WI38 (cell line): ENCODE data around the gene CSTF2T.

ENCODE experiments used
- H3K4me3 ChIP-seq: 2 replicates; pipeline ENCODE4 v1.5.1; 2011; ENCODE audit warnings: low read depth, mild to moderate bottlenecking, control low read depth, low read length
- CTCF ChIP-seq: IDR thresholded peaks from 2 replicates; pipeline ENCODE4 v1.5.1; 2012; ENCODE audit warnings: low read depth, mild to moderate bottlenecking, control low read depth, low read length

Gene CSTF2T

GRCh38 chr10:51733057-51733456 lies 33.7 kb upstream of the CSTF2T start:
- TF ChIP-seq CTCF, result no peak
- H3K4me3 ChIP-seq, result no peak overlapping the region

GRCh38 chr10:51729822-51730555 lies 30.6 kb upstream of the CSTF2T start:
- H3K4me3 ChIP-seq, result no peak overlapping the region
- TF ChIP-seq CTCF, result no peak

- TF ChIP-seq CTCF, result no peak
- no peak overlapping the region for H3K4me3 ChIP-seq
Observed at GRCh38 chr10:51724038-51724437, 24.6 kb upstream of the CSTF2T start.

GRCh38 chr10:51718804-51719291 lies 19.5 kb upstream of the CSTF2T start:
- no peak overlapping the region for H3K4me3 ChIP-seq
- TF ChIP-seq CTCF, result no peak

- TF ChIP-seq CTCF, result no peak
- H3K4me3 ChIP-seq, result no peak overlapping the region
Observed at GRCh38 chr10:51716981-51717380, 17.6 kb upstream of the CSTF2T start.

GRCh38 chr10:51711519-51711891 lies 12.1 kb upstream of the CSTF2T start:
- no peak for TF ChIP-seq CTCF

GRCh38 chr10:51709324-51709972 lies 10.1 kb upstream of the CSTF2T start:
- no peak for TF ChIP-seq CTCF

More at GRCh38 chr10:51711519-51711891, 12.1 kb upstream of the CSTF2T start:
- H3K4me3 ChIP-seq, result no peak overlapping the region

More at GRCh38 chr10:51709324-51709972, 10.1 kb upstream of the CSTF2T start:
- no peak overlapping the region for H3K4me3 ChIP-seq
